ENCODE data around the gene FAM131C.
"Not testable (repeated sequence)": the region's sequence is repeated elsewhere in the genome, so short reads cannot be mapped to it uniquely, and the experiment has no call there.

FAM131C gene

GRCh38 chr1:16028237-16029002 is 45.0 kb downstream of the FAM131C start:
- no peaks in the 10 kb centered on the region for H3K9me3 ChIP-seq
- H3K36me3 ChIP-seq: no peaks in the 10 kb centered on the region
- H3K4me3 ChIP-seq (ENCODE audit: low read depth, low read length): no peak overlapping the region
- peaks cover 3% of the 10 kb centered on the region; the same call in 1 of the 2 replicates for H3K4me1 ChIP-seq
- DNase-seq: no peak
- H3K27me3 ChIP-seq: no peaks in the 10 kb centered on the region
- TF ChIP-seq, protein P1, sequence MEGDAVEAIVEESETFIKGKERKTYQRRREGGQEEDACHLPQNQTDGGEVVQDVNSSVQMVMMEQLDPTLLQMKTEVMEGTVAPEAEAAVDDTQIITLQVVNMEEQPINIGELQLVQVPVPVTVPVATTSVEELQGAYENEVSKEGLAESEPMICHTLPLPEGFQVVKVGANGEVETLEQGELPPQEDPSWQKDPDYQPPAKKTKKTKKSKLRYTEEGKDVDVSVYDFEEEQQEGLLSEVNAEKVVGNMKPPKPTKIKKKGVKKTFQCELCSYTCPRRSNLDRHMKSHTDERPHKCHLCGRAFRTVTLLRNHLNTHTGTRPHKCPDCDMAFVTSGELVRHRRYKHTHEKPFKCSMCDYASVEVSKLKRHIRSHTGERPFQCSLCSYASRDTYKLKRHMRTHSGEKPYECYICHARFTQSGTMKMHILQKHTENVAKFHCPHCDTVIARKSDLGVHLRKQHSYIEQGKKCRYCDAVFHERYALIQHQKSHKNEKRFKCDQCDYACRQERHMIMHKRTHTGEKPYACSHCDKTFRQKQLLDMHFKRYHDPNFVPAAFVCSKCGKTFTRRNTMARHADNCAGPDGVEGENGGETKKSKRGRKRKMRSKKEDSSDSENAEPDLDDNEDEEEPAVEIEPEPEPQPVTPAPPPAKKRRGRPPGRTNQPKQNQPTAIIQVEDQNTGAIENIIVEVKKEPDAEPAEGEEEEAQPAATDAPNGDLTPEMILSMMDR (IDR thresholded peaks at IDR 0.05; ENCODE audit: low read depth, low read length): no peak

DNA sequence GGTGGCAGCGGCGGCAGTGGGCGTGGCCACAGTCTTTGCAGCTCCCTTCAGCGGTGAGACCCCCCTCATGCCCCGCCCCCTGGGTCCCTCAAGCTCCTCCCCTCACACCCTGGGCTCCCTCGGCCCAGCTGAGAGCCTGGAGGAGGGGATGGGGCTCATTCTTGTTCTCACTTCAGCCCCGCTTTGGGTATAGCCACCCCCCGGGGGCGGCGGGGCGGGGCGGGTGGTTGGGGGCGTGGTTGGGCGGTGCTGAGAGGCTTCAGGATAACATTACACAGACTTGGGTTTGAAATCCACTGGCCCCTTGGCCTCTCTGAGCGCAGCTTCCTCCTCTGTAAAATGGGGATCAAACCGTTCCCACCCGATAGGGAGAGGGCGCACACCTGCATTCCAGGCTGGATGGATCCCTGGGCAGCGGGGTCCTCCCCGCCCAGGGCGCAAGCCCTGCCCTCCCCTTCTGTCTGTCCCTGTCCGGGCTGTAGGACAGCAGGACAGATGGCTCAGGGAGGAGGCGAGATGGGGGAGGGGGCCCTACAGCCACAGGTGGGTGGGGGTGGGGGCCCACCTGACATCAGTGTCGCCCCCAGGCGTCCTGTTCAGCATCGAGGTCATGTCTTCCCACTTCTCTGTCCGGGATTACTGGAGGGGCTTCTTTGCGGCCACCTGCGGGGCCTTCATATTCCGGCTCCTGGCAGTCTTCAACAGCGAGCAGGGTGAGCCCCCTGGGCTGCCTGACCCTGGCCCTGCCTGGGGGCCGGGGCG is 46.5 kb downstream of the FAM131C start:
- no peaks in the 10 kb centered on the region for H3K36me3 ChIP-seq
- no peaks in the 10 kb centered on the region for H3K27me3 ChIP-seq
- DNase-seq: peak; percentile 69
- no peaks in the 10 kb centered on the region for H3K4me1 ChIP-seq
- TF ChIP-seq, protein P1 (IDR thresholded peaks at IDR 0.05; ENCODE audit: low read depth, low read length): no peak
- H3K4me3 ChIP-seq (ENCODE audit: low read depth, low read length): no peak overlapping the region
- H3K9me3 ChIP-seq: no peaks in the 10 kb centered on the region

DNA sequence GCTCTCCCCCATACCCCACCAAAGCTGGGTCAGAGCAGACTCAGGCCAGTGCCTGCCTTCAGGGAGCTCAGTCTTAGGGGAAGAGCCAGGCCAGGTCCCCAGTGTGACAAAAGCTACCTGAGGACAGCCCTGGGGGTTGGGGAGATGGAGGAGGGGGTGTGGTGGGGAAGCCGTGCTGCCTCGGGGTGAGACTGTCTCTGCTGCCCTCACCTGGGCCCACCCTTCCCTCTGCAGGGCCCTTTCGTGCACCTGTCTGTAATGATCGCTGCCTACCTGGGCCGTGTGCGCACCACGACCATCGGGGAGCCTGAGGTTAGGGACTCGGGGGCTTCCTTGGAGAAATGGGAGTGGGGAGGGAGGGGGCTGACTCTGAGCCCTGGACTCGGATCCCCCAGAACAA is 47.1 kb downstream of the FAM131C start:
- H3K9me3 ChIP-seq; H3K4me1 ChIP-seq; DNase-seq; H3K36me3 ChIP-seq; H3K27me3 ChIP-seq; H3K4me3 ChIP-seq (ENCODE audit: low read depth, low read length): not testable (repeated sequence)

DNA sequence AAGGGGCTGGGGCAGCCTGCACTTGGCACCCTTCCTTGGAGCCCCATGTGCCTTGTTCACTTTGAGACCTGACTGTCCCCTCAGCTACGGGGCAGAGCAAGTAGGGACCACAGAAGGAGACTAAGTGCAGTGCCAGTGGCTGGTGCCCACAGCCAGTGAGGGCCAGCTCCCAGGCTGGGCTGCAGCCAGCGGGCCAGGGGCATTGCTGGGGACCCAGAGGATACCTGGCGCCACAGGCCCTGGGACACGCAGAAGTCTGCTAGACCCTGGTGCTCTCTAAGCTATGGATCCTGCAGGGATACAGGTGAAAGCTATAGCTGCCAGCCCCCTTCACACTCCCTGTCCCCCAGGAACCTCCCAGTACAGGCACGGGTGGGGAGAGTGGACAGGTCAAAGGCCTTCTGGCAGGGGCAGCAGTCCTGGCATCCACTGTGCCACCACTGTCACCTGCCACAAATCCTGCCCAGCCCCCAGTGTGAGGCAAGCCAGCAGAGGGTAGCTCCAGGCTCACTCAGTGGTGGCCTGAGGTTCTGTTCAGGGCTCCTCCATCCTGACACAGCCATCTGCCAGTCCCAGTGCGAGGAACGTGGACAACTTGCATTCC is 50.3 kb downstream of the FAM131C start:
- Histone ChIP-seq H3K27me3 (no peaks in the 10 kb centered on the region), H3K4me3 (ENCODE audit: low read depth, low read length) (no peak overlapping the region), H3K4me1 (peaks cover 13% of the 10 kb centered on the region; the same call in 1 of the 2 replicates), H3K36me3 (no peaks in the 10 kb centered on the region), H3K9me3 (no peaks in the 10 kb centered on the region)
- no peak for DNase-seq
- TF ChIP-seq, protein P1 (IDR thresholded peaks at IDR 0.05; ENCODE audit: low read depth, low read length): no peak

DNA sequence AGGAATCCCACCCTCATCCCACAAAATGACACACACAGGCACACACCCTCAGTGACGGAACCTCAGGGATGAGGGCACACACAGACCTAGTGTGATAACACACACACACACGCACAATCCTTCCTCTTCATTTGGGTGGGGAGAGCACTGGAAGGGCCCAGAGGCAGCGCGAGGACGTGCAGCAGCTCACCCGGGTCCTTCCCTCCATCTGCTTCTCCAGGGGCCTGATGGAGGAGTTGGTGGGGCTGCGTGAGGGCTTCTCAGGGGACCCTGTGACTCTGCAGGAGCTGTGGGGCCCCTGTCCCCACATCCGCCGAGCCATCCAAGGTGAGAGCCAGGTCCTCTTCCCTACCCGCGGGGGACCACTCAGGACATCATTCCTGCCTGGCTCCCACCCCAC is 51.1 kb downstream of the FAM131C start:
- TF ChIP-seq, protein P1 (IDR thresholded peaks at IDR 0.05; ENCODE audit: low read depth, low read length): no peak
- DNase-seq: no peak
- Histone ChIP-seq H3K9me3 (no peaks in the 10 kb centered on the region), H3K4me1 (peaks cover 21% of the 10 kb centered on the region), H3K36me3 (no peaks in the 10 kb centered on the region), H3K27me3 (no peaks in the 10 kb centered on the region), H3K4me3 (ENCODE audit: low read depth, low read length) (no peak overlapping the region)

- no peak for DNase-seq
- no peaks in the 10 kb centered on the region for H3K27me3 ChIP-seq
- TF ChIP-seq, protein P1 (IDR thresholded peaks at IDR 0.05; ENCODE audit: low read depth, low read length): no peak
- H3K9me3 ChIP-seq: no peaks in the 10 kb centered on the region
- H3K36me3 ChIP-seq: no peaks in the 10 kb centered on the region
- no peak within 1 kb of the TSS for H3K4me3 ChIP-seq (ENCODE audit: low read depth, low read length)
- peaks cover 22% of the 10 kb centered on the region for H3K4me1 ChIP-seq
Observed at GRCh38 chr1:16021681-16022080, 51.8 kb downstream of the FAM131C start, which contains the start of gene CLCNKA. CLCNKA (plus strand) TSS chr1:16022036; CDS start chr1:16022620, 584 bp downstream.

DNA sequence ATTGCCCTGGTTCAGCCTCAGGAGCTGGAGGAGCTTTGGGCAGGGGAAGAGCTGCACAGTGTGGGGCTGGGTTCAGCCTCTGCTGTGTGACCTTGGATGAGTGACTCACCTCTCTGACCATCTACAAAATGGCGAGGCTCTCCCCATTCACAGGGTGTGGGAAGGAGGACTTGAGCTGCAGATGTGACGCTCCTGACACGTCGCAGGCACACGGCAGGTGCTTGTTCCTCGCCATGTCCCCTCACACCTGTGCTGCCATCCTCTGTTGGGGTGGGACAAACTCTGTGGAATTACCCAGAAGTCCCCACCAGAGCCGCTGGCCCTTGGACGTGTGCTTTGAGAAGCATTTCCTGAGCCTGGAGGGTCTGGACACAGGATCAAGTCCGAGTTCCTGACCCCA is 52.6 kb downstream of the FAM131C start:
- not testable (repeated sequence) for H3K27me3 ChIP-seq; H3K9me3 ChIP-seq; H3K4me3 ChIP-seq (ENCODE audit: low read depth, low read length); H3K36me3 ChIP-seq; DNase-seq
- H3K4me1 ChIP-seq: peaks cover 22% of the 10 kb centered on the region
